ENCODE results near the gene UBE2J2. TPM values are rescaled to one million over a fixed set of nuclear protein-coding genes. Genes with fewer than 3 reads are reported as not detected.
A peak's percentile ranks its signal among the peaks of the same experiment; 100 is the strongest.

Gene UBE2J2
- polyA plus RNA-seq, 3 donors, result 44.5 to 58.5 (median 53.4) TPM

- no peak for DNase-seq (ENCODE audit: extremely low read depth in 1 of 11, low read depth in 9 of 11, low spot score in 4 of 11)
Observed at GRCh38 chr1:1302006-1302430, 28.4 kb upstream of the UBE2J2 start.

GRCh38 chr1:1300352-1300739, 26.7 kb upstream of the UBE2J2 start:
- DNase-seq (ENCODE audit: extremely low read depth in 1 of 11, low read depth in 9 of 11, low spot score in 4 of 11), result no peak

GRCh38 chr1:1299686-1300351, 26.2 kb upstream of the UBE2J2 start:
- DNase-seq (ENCODE audit: extremely low read depth in 1 of 11, low read depth in 9 of 11, low spot score in 4 of 11), result no peak

GRCh38 chr1:1298861-1299685, 25.4 kb upstream of the UBE2J2 start:
- peak in 3 of 11 donors; percentile 27 to 36 (median 34) for DNase-seq (ENCODE audit: extremely low read depth in 1 of 11, low read depth in 9 of 11, low spot score in 4 of 11)

GRCh38 chr1:1297802-1298424, 24.3 kb upstream of the UBE2J2 start:
- DNase-seq (ENCODE audit: extremely low read depth in 1 of 11, low read depth in 9 of 11, low spot score in 4 of 11), result no peak

- DNase-seq (ENCODE audit: extremely low read depth in 1 of 11, low read depth in 9 of 11, low spot score in 4 of 11), result no peak
Observed at GRCh38 chr1:1296070-1297061, 22.7 kb upstream of the UBE2J2 start.

GRCh38 chr1:1295154-1295923, 21.7 kb upstream of the UBE2J2 start:
- no peak for DNase-seq (ENCODE audit: extremely low read depth in 1 of 11, low read depth in 9 of 11, low spot score in 4 of 11)

GRCh38 chr1:1294250-1294890, 20.7 kb upstream of the UBE2J2 start:
- no peak for DNase-seq (ENCODE audit: extremely low read depth in 1 of 11, low read depth in 9 of 11, low spot score in 4 of 11)

GRCh38 chr1:1293263-1294249, 19.9 kb upstream of the UBE2J2 start:
- DNase-seq (ENCODE audit: extremely low read depth in 1 of 11, low read depth in 9 of 11, low spot score in 4 of 11), result no peak

GRCh38 chr1:1292851-1293250, 19.2 kb upstream of the UBE2J2 start:
- no peak for DNase-seq (ENCODE audit: extremely low read depth in 1 of 11, low read depth in 9 of 11, low spot score in 4 of 11)

- no peak for DNase-seq (ENCODE audit: extremely low read depth in 1 of 11, low read depth in 9 of 11, low spot score in 4 of 11)
Observed at GRCh38 chr1:1292442-1292779, 18.8 kb upstream of the UBE2J2 start.

- peak in 8 of 11 donors; percentile 35 to 78 (median 64) for DNase-seq (ENCODE audit: extremely low read depth in 1 of 11, low read depth in 9 of 11, low spot score in 4 of 11)
Observed at GRCh38 chr1:1291548-1292441, 18.1 kb upstream of the UBE2J2 start.

- DNase-seq (ENCODE audit: extremely low read depth in 1 of 11, low read depth in 9 of 11, low spot score in 4 of 11), result no peak
Observed at GRCh38 chr1:1291023-1291528, 17.4 kb upstream of the UBE2J2 start.

- DNase-seq (ENCODE audit: extremely low read depth in 1 of 11, low read depth in 9 of 11, low spot score in 4 of 11), result no peak
Observed at GRCh38 chr1:1290238-1290731, 16.6 kb upstream of the UBE2J2 start.
